DMS 273 treated with DMSO at 0.1 percent for 48 hours (cell line): ENCODE data around the gene ATP2B3.
"Not testable (repeated sequence)": the region's sequence is repeated elsewhere in the genome, so short reads cannot be mapped to it uniquely, and the experiment has no call there.

Source experiments
- DNase-seq: peaks from one replicate; lab custom pipeline; 2025; lab: John Stamatoyannopoulos, UW

ATP2B3 gene

GRCh38 chrX:153595859-153596857, 78.7 kb downstream of the ATP2B3 start:
- no peak for DNase-seq

GRCh38 chrX:153596981-153597750, 79.7 kb downstream of the ATP2B3 start:
- DNase-seq = no peak

DNA sequence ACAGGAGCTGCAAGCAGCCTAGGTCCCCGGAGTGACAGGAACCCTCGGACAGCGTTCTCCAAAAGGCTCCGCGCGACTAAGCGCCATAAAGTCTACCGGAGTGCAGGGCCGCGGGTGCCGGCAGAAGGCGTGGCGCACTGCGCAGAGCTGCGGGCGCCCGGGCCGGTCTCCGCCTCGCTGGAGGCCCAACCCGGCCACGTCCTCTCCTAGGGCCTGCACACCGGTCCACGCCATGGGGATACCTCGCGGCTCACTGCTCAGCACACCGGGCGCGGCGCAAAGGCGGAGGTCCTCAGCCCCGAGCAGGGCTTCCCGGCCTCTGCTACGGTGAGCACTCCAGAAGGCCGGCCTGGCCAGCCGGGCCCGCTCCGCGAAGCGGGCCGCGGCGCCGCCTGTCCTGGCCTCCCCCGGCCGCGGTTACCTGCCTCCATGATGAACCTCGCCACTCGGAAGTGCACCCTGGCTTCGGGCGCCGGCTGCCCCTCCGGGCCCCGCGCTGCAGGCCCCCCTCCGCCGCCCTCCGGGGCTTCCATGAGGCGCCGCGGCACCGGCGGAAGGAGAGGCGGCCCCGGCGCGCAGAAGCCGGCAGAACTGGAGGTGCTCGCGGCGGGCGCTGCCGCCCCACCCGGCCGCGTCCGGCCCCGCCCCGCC, 81.2 kb downstream of the ATP2B3 start, which contains the start of gene CCNQ:
Gene CCNQ, minus strand, starts transcription at position 599 of the 651 bp plus-strand sequence. Its CDS starts 66 bp downstream, at position 533.
- DNase-seq = no peak

DNA sequence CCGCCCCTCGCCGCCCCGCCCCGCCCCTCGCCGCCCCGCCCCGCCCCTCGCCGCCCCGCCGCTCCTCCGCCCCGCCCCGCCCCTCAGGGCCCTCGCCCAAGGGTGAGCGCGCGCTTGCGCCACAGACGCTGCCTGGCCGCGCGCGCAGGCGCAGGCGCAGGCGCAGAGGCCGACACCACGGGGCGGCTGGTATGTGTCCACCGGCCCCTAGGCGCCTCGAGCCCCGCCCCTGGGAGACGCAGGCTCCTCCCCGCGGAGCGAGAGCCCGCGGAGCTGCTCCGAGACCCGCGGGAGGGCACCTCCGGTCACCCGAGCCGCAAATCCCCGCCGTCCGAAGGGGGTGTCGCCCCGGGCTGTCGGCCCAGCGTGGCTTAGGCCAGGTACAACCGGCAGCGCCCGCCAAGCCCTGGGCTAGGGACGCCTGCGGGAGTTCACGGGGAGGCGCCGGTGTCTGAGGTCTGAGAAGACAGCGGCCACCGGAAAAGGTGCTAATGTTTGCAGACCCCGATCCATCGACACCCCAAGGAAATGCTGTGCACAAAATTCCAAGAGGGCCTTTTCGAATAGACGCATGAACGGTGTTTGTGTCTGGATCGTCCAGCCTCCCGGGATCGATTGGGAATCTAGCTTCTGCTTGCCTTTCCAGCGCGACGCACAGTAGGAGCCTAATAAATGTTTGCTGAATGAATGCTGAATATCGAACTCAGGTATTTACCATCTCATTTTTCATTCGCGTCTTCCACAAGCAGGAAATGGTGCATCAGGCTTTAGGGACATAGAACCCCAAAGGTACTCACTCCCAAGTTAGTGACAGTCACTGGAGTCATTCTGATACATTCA, 82.0 kb downstream of the ATP2B3 start:
- peak; percentile 41 for DNase-seq

GRCh38 chrX:153600032-153600373, 82.6 kb downstream of the ATP2B3 start:
- no peak for DNase-seq

- DNase-seq = no peak
These were observed 83.5 kb downstream of the ATP2B3 start for GRCh38 chrX:153600921-153601320.

- DNase-seq = no peak
These were observed 84.2 kb downstream of the ATP2B3 start for GRCh38 chrX:153601511-153602110.

DNA sequence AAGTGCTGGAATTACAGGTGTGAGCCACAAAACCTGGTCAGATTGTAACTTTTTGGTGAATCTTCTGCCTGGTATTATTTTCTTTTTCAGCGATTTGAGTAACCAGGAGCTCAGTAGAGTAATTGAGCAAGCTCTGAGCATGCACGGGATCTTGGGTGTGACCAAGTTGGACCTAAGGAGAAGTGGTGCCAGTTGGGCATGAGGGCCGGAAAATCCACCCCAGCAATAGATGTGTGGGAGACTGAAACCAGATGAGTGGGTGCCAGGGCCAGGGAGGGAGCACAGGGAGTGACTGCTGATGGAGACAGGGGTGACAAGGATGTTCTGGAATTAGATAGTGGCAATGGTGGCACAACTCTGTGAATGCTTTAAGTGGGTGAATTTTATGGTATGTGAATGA, 85.2 kb downstream of the ATP2B3 start:
- DNase-seq = no peak

- no peak for DNase-seq
These were observed 85.8 kb downstream of the ATP2B3 start for GRCh38 chrX:153603131-153603656.

DNA sequence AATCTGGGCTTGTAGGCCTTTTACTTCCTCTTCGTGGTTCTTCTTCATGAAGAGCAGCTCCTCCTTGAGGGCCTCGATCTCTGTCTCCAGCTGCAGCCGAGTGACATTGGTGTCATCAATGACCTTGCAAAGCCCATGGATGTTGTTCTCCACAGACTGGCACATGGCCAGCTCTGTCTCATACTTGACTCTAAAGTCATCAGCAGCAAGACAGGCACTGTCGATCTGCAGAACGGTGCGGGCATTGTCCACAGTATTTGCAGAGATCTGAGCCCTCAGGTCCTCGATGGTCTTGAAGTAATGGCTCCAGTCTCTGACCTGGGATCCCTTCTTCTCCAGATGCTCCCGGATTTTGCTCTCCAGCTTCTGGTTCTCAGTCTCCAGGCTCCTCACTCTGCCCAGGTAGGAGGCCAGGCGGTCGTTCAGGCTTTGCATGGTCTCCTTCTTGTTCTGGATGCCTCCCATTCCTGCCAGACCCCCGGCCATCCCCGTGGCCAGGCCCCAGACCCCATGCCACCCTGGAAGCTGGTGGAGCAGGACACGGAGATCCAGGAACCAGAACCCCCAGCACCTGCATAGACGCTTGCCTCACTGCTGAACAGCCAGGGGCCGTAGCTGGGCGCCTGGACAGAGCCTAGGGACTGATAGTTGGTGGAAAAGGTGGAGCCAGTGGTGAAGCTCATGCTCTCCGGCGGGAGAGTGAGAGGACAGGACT, 87.4 kb downstream of the ATP2B3 start:
- not testable (repeated sequence) for DNase-seq

- no peak for DNase-seq
These were observed 89.1 kb downstream of the ATP2B3 start for GRCh38 chrX:153606503-153606902.

DNA sequence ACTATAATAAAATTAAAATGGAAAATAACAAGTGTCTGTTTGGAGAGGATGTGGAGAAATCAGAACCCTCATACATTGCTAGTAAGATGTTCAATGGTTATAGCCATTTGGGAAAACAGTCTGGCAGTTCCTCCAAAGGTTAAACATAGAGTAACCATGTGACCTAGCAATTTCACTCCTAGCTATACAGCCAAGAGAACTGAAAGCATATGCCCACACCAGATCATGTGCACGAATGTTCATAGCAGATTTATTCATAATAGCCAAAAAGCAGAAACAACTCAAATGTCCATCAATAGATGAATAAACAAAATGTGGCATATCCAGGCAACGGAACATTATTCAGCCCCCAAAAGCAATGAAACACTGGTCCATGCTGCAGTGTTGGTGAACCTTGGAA, 90.9 kb downstream of the ATP2B3 start:
- DNase-seq = no peak

DNA sequence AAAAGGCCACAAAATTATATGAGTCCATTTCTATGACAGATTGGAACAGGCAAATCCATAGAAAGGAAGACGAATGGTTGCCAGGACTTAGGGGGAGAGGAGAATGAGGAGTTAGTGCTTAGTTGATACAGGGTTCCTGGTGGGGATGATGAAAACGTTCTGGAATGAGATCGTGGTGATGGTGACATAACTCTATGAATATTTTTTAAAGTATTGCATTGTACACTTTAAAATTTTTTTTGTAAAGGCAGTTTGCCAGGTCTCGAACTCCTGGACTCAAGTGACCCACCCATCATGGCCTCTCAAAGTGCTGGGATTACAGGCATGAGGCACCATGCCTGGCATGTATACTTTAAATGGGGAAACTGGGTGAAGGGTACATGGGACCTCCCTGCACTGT, 91.4 kb downstream of the ATP2B3 start:
- no peak for DNase-seq

- no peak for DNase-seq
These were observed 92.7 kb downstream of the ATP2B3 start for GRCh38 chrX:153609917-153610835.

GRCh38 chrX:153610836-153611213, 93.4 kb downstream of the ATP2B3 start:
- DNase-seq = no peak

DNA sequence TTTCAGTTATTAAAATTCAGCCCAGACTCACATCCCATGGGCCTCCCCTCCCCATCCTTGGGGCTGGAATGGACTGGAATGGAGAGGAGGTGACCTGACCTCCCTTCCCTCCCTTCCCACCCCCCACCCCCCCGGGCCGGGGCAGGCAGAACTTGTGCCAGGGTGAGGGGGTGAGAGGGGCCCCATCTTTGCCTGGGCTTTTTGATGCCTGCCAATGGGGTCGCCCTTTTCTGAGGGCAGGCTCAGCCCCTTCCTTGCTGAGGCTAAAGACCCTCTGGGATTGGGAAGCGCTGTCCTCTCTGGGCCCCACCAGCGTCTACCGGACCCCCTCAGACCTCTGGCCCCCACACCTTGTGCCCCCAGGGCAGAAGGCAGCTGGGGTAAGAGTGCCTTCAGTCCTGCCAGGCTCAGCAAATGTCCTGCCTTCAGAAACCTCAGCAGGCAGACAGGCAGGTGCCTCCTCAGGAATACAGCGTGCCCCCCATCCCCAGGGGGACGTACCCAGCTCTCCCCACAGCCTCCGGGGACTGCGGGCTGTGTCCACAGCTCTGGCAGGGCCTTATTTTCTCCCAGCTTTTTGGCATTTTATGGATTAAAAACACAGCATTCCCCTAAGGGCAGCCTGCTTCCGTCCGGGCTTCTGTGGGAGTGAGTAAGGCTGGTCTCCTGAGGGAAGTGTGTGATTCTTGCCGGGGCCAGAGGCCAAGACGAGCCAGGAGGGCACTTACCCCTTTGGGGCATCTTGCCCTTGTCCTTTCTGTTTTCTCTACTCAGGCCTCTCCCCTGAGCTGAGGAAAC, 94.1 kb downstream of the ATP2B3 start:
- DNase-seq = no peak

- no peak for DNase-seq
These were observed 95.0 kb downstream of the ATP2B3 start for GRCh38 chrX:153612413-153612812.

- no peak for DNase-seq
These were observed 97.4 kb downstream of the ATP2B3 start for GRCh38 chrX:153614818-153615217.
